ENCODE data around the gene NDC80. TPM values are rescaled to one million over a fixed set of nuclear protein-coding genes. Genes with fewer than 3 reads are reported as not detected.

Gene NDC80
- polyA plus RNA-seq, 1 donor from 2014 or later, result 1.9 TPM

DNA sequence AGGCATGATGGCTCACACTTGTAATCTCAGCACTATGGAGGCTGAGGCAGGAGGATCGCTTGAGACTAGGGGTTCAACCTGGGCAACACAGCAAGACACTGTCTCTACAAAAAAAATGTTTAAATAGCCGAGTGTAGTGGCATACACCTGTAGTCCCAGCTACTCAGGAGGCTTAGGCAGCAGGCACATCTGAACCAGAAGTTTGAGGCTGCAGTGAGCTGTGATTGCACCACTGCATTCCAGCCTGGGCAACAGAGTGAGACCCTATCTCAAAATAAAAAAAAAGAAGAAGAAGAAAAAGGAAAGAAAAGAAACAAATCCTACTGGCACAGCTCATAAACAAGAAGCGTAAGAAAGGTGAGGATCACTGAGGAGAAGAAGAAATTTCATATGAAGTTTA, 19.9 kb upstream of the NDC80 start:
- Histone ChIP-seq H3K36me3 (ENCODE audit: insufficient read depth, low read length) (no peaks in the 10 kb centered on the region), H3K9me3 (ENCODE audit: low read length) (no peaks in the 10 kb centered on the region), H4K20me1 (ENCODE audit: insufficient read depth) (no peaks in the 10 kb centered on the region), H3F3A (ENCODE audit: insufficient read depth, low read length, poor library complexity, severe bottlenecking) (no peaks in the 10 kb centered on the region), H3K9me2 (ENCODE audit: insufficient read depth, low read length) (no peaks in the 10 kb centered on the region), H3K9ac (ENCODE audit: low read length) (no peak overlapping the region), H3K79me2 (replicated peaks; ENCODE audit: insufficient read depth, low read length) (no peaks in the 10 kb centered on the region), H3K4me3 (ENCODE audit: low read length) (no peak overlapping the region), H3K27ac (ENCODE audit: low read length) (no peak overlapping the region), H3K4me2 (ENCODE audit: low read length) (no peak overlapping the region), H2AFZ (ENCODE audit: low read depth, low read length) (no peak overlapping the region), H3K27me3 (ENCODE audit: insufficient read depth, low read depth, low read length) (no peaks in the 10 kb centered on the region)
- TF ChIP-seq TAF1 (IDR thresholded peaks at IDR 0.05; ENCODE audit: low read depth) (no peak), EZH2 (IDR thresholded peaks at IDR 0.05; ENCODE audit: borderline replicate concordance, insufficient read depth, low read length, poor library complexity, severe bottlenecking) (no peak), MXI1 (conservative IDR thresholded peaks at IDR 0.05; ENCODE audit: poor library complexity, severe bottlenecking) (no peak), EP300 (conservative IDR thresholded peaks at IDR 0.05; ENCODE audit: poor library complexity, severe bottlenecking) (no peak), SMC3 (conservative IDR thresholded peaks at IDR 0.05; ENCODE audit: poor library complexity) (no peak), REST (IDR thresholded peaks at IDR 0.05; ENCODE audit: borderline replicate concordance) (no peak), RAD21 (conservative IDR thresholded peaks at IDR 0.05) (no peak), CTCF (IDR thresholded peaks at IDR 0.05; ENCODE audit: poor library complexity, severe bottlenecking) (no peak), POLR2AphosphoS5 (IDR thresholded peaks at IDR 0.05) (no peak)

DNA sequence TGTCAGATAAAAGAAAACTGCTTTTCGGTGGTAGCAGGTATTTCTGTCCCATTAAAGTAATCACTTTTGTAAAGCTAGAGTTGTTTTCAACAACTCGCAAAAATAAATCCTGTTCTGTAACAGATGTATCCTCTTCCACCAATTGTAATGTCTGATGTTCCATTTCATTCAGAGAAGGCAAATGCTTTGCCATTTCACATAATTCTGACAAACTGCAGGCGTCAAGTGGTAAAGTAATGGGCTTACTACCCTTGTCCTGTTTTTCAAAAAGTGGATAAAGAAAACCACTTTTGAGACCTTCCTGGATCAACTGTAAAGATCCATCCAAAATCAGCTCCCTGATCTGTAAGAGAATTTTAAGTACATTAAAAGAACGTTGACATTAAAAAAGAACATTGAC, 16.7 kb upstream of the NDC80 start:
- Histone ChIP-seq H3K4me3 (ENCODE audit: low read length) (no peak overlapping the region), H3K9ac (ENCODE audit: low read length) (no peak overlapping the region), H3K27ac (ENCODE audit: low read length) (no peak overlapping the region), H3F3A (ENCODE audit: insufficient read depth, low read length, poor library complexity, severe bottlenecking) (no peaks in the 10 kb centered on the region), H3K36me3 (ENCODE audit: insufficient read depth, low read length) (no peaks in the 10 kb centered on the region), H2AFZ (ENCODE audit: low read depth, low read length) (no peak overlapping the region), H4K20me1 (ENCODE audit: insufficient read depth) (no peaks in the 10 kb centered on the region), H3K9me3 (ENCODE audit: low read length) (no peaks in the 10 kb centered on the region), H3K9me2 (ENCODE audit: insufficient read depth, low read length) (no peaks in the 10 kb centered on the region), H3K4me2 (ENCODE audit: low read length) (no peak overlapping the region), H3K27me3 (ENCODE audit: insufficient read depth, low read depth, low read length) (no peaks in the 10 kb centered on the region), H3K79me2 (replicated peaks; ENCODE audit: insufficient read depth, low read length) (no peaks in the 10 kb centered on the region)
- TF ChIP-seq EZH2 (IDR thresholded peaks at IDR 0.05; ENCODE audit: borderline replicate concordance, insufficient read depth, low read length, poor library complexity, severe bottlenecking) (no peak), POLR2AphosphoS5 (IDR thresholded peaks at IDR 0.05) (no peak), REST (IDR thresholded peaks at IDR 0.05; ENCODE audit: borderline replicate concordance) (no peak), EP300 (conservative IDR thresholded peaks at IDR 0.05; ENCODE audit: poor library complexity, severe bottlenecking) (no peak), MXI1 (conservative IDR thresholded peaks at IDR 0.05; ENCODE audit: poor library complexity, severe bottlenecking) (no peak), RAD21 (conservative IDR thresholded peaks at IDR 0.05) (no peak), CTCF (IDR thresholded peaks at IDR 0.05; ENCODE audit: poor library complexity, severe bottlenecking) (no peak), TAF1 (IDR thresholded peaks at IDR 0.05; ENCODE audit: low read depth) (no peak), SMC3 (conservative IDR thresholded peaks at IDR 0.05; ENCODE audit: poor library complexity) (no peak)
